Loucy (cell line): ENCODE results near the gene CLSTN3.

Experiments
- H2AFZ ChIP-seq: fragments of 200-600 bp; sonication (generic); 2 replicates; pipeline ENCODE4 v1.6.0; 2016; ENCODE audit warnings: antibody characterized with exemption, mild to moderate bottlenecking, low read length, moderate library complexity
- H3F3A ChIP-seq: fragments of 200-600 bp; 2 replicates; pipeline ENCODE4 v1.6.0; 2016; ENCODE audit warnings: antibody characterized with exemption, low read depth, mild to moderate bottlenecking
- H3K27me3 ChIP-seq: fragments of 200-600 bp; sonication (generic); 2 replicates; pipeline ENCODE4 v1.6.1; 2014; ENCODE audit warnings: low read length, mild to moderate bottlenecking; ENCODE audit not compliant: insufficient read depth, poor library complexity, severe bottlenecking
- H3K36me3 ChIP-seq: fragments of 200-600 bp; sonication (generic); 2 replicates; pipeline ENCODE4 v1.6.1; 2016; ENCODE audit warnings: low read length; ENCODE audit not compliant: insufficient read depth
- H3K4me1 ChIP-seq: fragments of 200-600 bp; sonication (generic); 2 replicates; pipeline ENCODE4 v1.5.1; 2014; ENCODE audit warnings: low read length, mild to moderate bottlenecking; ENCODE audit not compliant: insufficient read depth, poor library complexity, severe bottlenecking
- H3K4me2 ChIP-seq: fragments of 200-600 bp; sonication (generic); 2 replicates; pipeline ENCODE4 v1.6.0; 2014; ENCODE audit warnings: antibody characterized with exemption, low read length, low read depth, mild to moderate bottlenecking; ENCODE audit not compliant: poor library complexity, severe bottlenecking
- H3K4me3 ChIP-seq: fragments of 200-600 bp; sonication (generic); 2 replicates; pipeline ENCODE4 v1.5.1; 2014; ENCODE audit warnings: low read length, mild to moderate bottlenecking, mixed read lengths; ENCODE audit not compliant: poor library complexity, severe bottlenecking
- H3K79me2 ChIP-seq: fragments of 200-600 bp; sonication (generic); 2 replicates; pipeline ENCODE4 v1.6.1; 2014; ENCODE audit warnings: low read length; ENCODE audit not compliant: insufficient read depth
- H3K9ac ChIP-seq: fragments of 200-600 bp; sonication (generic); 2 replicates; pipeline ENCODE4 v1.6.0; 2014; ENCODE audit warnings: mild to moderate bottlenecking, low read depth, low read length, moderate library complexity; ENCODE audit not compliant: poor library complexity, severe bottlenecking
- H3K9me2 ChIP-seq: fragments of 200-600 bp; sonication (generic); replicated peaks from 2 replicates; pipeline ENCODE4 v1.6.1; 2016; ENCODE audit warnings: low read depth, low read length, mixed read lengths
- H3K9me3 ChIP-seq: fragments of 200-600 bp; sonication (generic); 2 replicates; pipeline ENCODE4 v1.6.1; 2014; ENCODE audit warnings: mild to moderate bottlenecking, antibody characterized with exemption, low read length, low read depth; ENCODE audit not compliant: insufficient read depth
- H4K20me1 ChIP-seq: fragments of 200-600 bp; sonication (generic); 2 replicates; pipeline ENCODE4 v1.6.0; 2014; ENCODE audit warnings: antibody characterized with exemption, low read length, mild to moderate bottlenecking; ENCODE audit not compliant: insufficient read depth, poor library complexity, severe bottlenecking
- EZH2phosphoT487 ChIP-seq: fragments of 200-600 bp; IDR thresholded peaks from 2 replicates; pipeline ENCODE4 v1.6.1; 2018; ENCODE audit warnings: antibody characterized with exemption, mild to moderate bottlenecking, moderate library complexity, borderline replicate concordance
- TF ChIP-seq, protein P1 (sequence below): fragments of 200-600 bp; sonication (generic); conservative IDR thresholded peaks from 2 replicates; pipeline ENCODE4 v1.5.1; 2014; ENCODE audit warnings: mild to moderate bottlenecking, antibody characterized with exemption, low read length

The CLSTN3 gene

DNA sequence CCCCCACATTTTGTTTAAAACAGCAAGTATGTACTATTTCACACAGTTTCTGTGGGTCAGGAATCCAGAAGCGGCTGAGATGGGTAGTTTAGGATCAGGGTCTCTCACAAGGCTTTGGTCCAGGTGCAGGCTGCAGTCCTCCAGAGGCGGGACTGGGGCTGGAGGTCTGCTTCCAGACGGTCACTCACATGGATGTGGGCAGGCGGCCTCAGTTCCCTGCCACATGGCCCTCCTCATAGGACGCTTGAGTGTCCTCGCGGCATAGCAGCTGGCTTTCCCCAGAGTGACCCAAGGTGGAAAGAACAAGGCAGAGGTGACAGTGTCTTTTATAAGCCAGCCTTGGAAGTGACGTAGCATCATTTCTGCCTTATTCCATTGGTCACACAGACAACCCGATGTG, 13.3 kb upstream of the CLSTN3 start:
- H2AFZ ChIP-seq: no peak overlapping the region
- H3K4me1 ChIP-seq: no peaks in the 10 kb centered on the region
- peaks cover 4% of the 10 kb centered on the region for H4K20me1 ChIP-seq
- no peaks in the 10 kb centered on the region; the same call in 1 of the 2 replicates for H3K79me2 ChIP-seq
- H3K9ac ChIP-seq: no peak overlapping the region
- no peaks in the 10 kb centered on the region for H3K9me2 ChIP-seq
- TF ChIP-seq, protein P1, sequence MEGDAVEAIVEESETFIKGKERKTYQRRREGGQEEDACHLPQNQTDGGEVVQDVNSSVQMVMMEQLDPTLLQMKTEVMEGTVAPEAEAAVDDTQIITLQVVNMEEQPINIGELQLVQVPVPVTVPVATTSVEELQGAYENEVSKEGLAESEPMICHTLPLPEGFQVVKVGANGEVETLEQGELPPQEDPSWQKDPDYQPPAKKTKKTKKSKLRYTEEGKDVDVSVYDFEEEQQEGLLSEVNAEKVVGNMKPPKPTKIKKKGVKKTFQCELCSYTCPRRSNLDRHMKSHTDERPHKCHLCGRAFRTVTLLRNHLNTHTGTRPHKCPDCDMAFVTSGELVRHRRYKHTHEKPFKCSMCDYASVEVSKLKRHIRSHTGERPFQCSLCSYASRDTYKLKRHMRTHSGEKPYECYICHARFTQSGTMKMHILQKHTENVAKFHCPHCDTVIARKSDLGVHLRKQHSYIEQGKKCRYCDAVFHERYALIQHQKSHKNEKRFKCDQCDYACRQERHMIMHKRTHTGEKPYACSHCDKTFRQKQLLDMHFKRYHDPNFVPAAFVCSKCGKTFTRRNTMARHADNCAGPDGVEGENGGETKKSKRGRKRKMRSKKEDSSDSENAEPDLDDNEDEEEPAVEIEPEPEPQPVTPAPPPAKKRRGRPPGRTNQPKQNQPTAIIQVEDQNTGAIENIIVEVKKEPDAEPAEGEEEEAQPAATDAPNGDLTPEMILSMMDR: no peak
- TF ChIP-seq EZH2phosphoT487: no peak
- no peak overlapping the region for H3K4me3 ChIP-seq
- H3K4me2 ChIP-seq: no peak overlapping the region
- H3F3A ChIP-seq: no peaks in the 10 kb centered on the region
- no peaks in the 10 kb centered on the region for H3K27me3 ChIP-seq
- no peaks in the 10 kb centered on the region for H3K9me3 ChIP-seq
- H3K36me3 ChIP-seq: no peaks in the 10 kb centered on the region; the same call in 1 of the 2 replicates

DNA sequence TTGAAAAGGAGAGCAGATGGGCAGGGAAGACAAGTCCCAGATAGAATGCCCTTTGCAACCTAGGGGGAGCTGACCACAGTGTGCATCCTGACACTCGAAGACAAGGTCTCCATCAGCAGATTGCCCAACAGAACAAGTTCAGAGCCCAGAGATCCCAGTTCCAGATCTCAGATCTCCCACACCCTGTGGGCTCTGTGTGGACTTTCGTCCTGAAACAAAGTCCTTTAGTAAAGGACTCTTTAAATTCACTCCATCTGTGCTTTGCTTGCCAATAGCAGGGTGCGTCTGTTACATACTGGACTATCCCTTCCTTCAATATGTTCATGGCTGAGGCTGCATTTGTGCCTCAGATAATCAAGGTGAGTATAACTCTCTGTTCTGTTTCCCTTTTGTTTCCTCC, 12.5 kb upstream of the CLSTN3 start:
- no peaks in the 10 kb centered on the region for H3K4me1 ChIP-seq
- H3K36me3 ChIP-seq: no peaks in the 10 kb centered on the region; the same call in 1 of the 2 replicates
- no peaks in the 10 kb centered on the region for H3K9me2 ChIP-seq
- H3F3A ChIP-seq: no peaks in the 10 kb centered on the region
- H3K9ac ChIP-seq: no peak overlapping the region
- H3K9me3 ChIP-seq: no peaks in the 10 kb centered on the region
- H3K4me2 ChIP-seq: no peak overlapping the region
- TF ChIP-seq EZH2phosphoT487: no peak
- TF ChIP-seq, protein P1: no peak
- H3K4me3 ChIP-seq: no peak overlapping the region
- H3K79me2 ChIP-seq: no peaks in the 10 kb centered on the region; the same call in 1 of the 2 replicates
- no peaks in the 10 kb centered on the region for H3K27me3 ChIP-seq
- H2AFZ ChIP-seq: no peak overlapping the region
- H4K20me1 ChIP-seq: peaks cover 4% of the 10 kb centered on the region

DNA sequence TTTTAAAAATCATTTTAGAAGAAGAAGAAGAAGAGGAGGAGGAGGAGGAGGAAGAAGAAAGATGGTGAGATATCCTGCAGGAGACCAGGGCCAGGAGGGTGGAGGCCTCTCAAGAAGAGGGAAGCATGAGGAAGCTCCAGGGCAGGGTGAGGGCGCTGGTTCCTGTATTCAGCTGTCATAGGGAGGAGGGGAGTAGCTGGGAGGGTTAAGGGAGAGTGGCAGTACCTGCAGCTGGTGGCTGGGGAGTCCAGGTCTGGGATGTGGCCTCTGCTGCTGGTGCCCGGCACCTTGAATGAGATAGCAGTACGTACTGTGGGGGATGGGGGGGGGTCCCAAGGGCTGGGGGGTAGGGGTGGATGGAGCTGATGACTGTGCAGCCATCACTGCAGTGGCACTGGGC, 11.3 kb upstream of the CLSTN3 start:
- Histone ChIP-seq H3K9ac (no peak overlapping the region), H3K27me3 (no peaks in the 10 kb centered on the region), H3K9me3 (no peaks in the 10 kb centered on the region), H3K4me3 (no peak overlapping the region), H2AFZ (no peak overlapping the region), H4K20me1 (no peaks in the 10 kb centered on the region), H3K9me2 (no peaks in the 10 kb centered on the region), H3F3A (no peaks in the 10 kb centered on the region), H3K36me3 (no peaks in the 10 kb centered on the region; the same call in 1 of the 2 replicates), H3K79me2 (no peaks in the 10 kb centered on the region; the same call in 1 of the 2 replicates), H3K4me2 (no peak overlapping the region), H3K4me1 (no peaks in the 10 kb centered on the region)
- no peak for TF ChIP-seq EZH2phosphoT487

DNA sequence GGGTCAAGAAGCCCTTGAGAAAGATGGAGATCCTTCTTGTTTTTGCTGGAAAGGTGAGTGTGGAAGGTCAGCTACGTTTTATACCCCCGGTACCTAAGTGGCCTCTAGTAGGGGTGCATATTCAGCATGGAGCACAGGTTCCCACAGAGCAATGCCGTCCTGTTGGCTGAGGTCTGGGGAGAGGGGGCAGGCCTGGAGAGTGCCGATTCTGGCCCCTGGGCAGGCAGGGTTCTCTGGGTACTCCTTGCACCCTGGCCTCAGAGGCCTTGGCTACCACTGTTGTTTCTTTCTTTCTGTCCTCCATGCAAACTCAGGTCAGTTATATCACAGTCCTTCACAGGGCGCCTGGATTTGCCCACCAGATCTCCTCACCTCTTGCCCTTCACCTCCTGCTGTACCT, 10.0 kb upstream of the CLSTN3 start:
- Histone ChIP-seq H3F3A (no peaks in the 10 kb centered on the region), H4K20me1 (no peaks in the 10 kb centered on the region), H3K27me3 (no peaks in the 10 kb centered on the region), H3K4me2 (no peak overlapping the region), H3K79me2 (no peaks in the 10 kb centered on the region), H2AFZ (no peak overlapping the region), H3K9me2 (no peaks in the 10 kb centered on the region), H3K4me1 (no peaks in the 10 kb centered on the region), H3K9ac (no peak overlapping the region), H3K36me3 (no peaks in the 10 kb centered on the region; the same call in 1 of the 2 replicates), H3K4me3 (no peak overlapping the region), H3K9me3 (no peaks in the 10 kb centered on the region)
- no peak for TF ChIP-seq EZH2phosphoT487
- TF ChIP-seq, protein P1: no peak
